GM18517 (cell line): ENCODE results near the gene ARFIP2.

ENCODE experiments used
- ATAC-seq: cut with Tn5 transposase; IDR thresholded peaks from one replicate; pipeline ENCODE4 v1.9.1; 2021; ENCODE audit warnings: mild to moderate bottlenecking, moderate library complexity; ENCODE audit not compliant: unreplicated experiment

ARFIP2 gene

GRCh38 chr11:6483015-6483414 is 1.9 kb upstream of the ARFIP2 start:
- ATAC-seq: no peak

DNA sequence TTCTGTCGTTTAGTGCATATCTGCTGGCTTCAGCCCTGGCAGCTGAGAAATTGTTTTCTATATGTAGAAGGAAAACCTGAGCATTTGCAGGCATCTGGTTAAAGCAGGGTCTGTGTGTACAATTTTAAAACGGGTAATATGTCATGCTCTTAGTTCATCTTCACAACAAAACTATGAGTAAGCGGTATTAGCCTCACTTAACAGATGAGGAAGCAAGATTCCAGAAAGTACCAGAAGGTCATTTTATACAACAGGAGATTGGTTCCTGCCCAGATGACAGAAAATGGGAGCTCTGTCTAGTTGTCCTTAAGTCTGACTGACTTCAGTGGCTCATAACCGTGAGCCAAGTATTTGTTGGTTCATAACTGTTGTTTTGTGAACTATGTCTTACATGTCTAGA is 1.3 kb upstream of the ARFIP2 start:
- ATAC-seq: no peak

DNA sequence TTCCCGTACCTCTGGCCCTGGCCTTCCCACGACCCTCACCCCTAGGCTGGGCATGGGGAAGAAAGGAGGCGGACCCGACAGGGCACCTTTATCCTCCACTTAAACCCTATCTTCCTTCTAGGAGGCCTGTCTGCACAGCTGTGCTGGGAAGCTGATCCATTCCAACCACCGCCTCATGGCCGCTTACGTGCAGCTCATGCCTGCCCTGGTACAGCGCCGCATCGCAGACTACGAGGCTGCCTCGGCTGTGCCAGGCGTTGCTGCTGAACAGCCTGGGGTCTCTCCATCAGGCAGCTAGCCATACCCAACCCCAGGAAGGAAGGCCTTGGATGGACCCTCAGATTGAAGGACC is 769 bp upstream of the ARFIP2 start:
- peak; percentile 3 for ATAC-seq

- no peak for ATAC-seq
These were observed 724 bp downstream of the ARFIP2 start for GRCh38 chr11:6480299-6480914.

- no peak for ATAC-seq
These were observed 4.6 kb downstream of the ARFIP2 start for GRCh38 chr11:6476571-6476970.

DNA sequence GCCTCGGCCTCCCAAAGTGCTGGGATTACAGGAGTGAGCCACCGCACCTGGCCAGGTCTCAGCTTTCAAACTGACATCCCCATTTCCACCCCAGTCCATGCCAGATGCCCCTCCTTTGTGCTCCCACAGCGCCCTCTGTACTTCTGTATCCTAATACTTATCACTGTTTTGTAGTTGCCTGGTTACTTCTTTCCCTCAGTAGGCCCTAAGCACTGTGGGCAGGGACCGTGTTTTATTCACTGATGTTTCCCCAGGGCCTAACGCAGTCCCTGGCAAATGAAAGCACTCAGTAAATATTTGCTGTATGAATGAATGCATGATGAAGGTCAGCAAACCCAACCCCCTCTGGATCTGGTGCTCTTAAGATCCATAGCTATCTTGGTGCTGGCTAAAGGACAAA is 5.2 kb downstream of the ARFIP2 start:
- no peak for ATAC-seq

DNA sequence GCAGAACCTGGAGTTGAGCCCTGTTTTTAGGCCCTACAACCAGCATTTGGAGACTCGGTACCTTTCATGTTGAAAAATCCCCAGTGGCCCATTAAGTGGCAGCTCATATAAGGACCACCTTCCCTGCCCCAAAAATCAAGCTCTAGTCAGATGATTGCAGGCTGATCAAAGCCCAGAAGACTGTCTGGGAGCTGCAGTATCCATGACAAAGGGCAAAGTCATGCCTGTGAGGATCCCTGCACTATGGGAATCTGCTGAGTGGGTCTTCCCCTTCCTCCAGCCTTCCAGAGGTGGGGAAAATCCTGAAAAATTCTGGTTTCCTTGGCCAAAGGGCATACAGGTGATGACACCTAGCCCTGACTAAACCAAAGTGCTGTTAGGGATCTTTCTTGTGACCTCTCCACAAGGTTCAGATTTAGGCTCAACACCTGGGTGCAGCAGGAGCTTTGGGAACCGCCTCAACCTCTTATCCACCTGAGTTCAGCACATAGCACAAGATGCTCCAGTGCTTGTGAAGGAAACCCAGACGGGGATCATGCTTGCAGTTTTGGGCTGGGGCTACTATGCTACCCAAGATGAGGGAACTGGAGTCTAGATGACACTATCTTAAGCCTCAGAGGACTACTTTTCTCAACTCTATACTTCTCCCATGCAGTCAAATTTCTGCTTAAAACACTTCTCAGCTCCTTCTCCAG is 6.2 kb downstream of the ARFIP2 start:
- no peak for ATAC-seq

GRCh38 chr11:6474413-6474792 is 6.7 kb downstream of the ARFIP2 start:
- ATAC-seq: no peak

DNA sequence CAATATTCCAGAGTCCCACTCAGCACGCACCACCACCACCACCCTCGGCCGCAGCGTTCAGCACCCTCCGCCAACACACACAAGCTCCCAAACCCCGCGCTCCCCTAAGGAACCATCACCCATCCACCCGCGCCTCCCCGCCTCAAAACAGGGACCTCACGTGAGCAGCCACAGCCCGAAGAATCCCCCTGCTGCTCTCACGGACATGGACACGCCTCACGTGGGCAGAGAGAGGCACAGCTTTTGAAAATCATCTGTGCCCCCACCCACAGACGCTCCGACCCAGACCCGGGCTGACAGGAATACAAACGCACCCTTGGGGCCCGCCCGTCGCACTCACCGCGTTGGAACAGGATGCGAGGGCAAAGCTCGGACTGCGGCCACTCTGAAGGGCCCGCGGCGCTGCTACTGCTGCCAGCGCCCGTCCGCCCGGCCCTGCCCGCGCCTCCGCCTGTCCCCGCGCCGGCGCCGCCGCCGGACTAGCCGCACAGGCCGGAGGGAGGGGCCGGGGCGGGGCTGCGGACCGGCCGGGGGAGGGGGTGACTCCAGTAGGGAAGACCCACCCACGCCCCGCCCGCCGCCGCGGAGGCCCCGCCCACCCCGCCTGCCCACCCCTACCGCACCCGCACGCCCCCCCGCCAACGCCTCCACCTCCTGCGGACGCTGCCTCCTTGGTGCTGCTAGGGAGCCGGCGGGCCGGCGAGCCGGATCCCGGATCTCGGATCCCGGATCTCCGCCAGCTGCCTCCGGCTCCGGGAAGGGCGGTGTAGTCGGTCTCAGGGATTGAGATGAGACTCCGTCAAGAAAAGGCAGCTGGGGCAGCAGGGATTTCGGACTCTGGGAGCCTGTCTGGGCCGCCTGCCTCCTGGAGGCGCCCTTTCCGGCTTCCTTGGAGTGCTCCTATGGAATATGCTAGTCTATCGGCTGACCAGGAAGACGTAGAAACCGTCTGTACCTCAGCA is 7.4 kb downstream of the ARFIP2 start, which contains the start of gene TRIM3:
TSS of gene TRIM3 (minus strand) at position 491 of the 962 bp plus-strand sequence. CDS start 8,246 bp downstream, outside the sequence.
- peak; percentile 46 for ATAC-seq

- ATAC-seq: no peak
These were observed 8.2 kb downstream of the ARFIP2 start for GRCh38 chr11:6472934-6473333.

- no peak for ATAC-seq
These were observed 11.5 kb downstream of the ARFIP2 start for GRCh38 chr11:6469599-6469998.

- ATAC-seq: peak; percentile 67
These were observed 12.2 kb downstream of the ARFIP2 start for GRCh38 chr11:6468712-6469495.

- ATAC-seq: no peak
These were observed 22.1 kb downstream of the ARFIP2 start for GRCh38 chr11:6459099-6459450.

DNA sequence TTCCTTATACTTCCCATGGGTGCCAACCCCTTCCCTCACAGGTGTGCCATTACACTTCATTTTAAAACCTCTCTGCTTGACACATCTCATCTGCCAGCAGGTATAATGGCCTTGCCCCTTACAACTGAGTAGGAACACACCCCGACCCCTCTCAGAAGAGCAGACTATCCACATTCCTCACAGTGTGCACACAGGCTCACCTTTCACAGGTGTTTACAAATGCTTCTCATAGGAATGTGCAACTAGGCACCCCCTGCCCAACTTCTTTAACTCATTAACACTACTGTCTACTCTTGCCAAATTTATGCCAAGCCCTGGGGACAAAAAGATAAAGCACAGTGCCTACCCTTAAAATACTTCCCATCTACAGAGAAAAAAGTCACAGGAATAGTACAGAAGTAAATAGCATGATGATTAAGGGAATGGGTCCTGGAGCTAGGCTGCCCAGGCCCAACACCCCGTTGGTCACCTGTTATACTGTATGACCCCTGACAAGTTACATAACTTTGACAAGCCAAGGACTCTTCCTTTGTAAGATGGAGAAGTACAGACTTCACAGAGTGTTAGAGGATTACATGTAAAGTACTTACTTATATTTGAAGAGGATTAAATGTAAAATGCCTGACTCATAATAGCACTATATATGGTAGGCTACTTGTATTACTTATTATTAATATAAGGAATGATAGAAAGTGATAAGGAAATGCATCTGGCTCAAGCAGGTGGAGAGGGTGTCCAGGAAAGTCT is 22.6 kb downstream of the ARFIP2 start:
- ATAC-seq: no peak

GRCh38 chr11:6457581-6458320 is 23.4 kb downstream of the ARFIP2 start:
- ATAC-seq: no peak

DNA sequence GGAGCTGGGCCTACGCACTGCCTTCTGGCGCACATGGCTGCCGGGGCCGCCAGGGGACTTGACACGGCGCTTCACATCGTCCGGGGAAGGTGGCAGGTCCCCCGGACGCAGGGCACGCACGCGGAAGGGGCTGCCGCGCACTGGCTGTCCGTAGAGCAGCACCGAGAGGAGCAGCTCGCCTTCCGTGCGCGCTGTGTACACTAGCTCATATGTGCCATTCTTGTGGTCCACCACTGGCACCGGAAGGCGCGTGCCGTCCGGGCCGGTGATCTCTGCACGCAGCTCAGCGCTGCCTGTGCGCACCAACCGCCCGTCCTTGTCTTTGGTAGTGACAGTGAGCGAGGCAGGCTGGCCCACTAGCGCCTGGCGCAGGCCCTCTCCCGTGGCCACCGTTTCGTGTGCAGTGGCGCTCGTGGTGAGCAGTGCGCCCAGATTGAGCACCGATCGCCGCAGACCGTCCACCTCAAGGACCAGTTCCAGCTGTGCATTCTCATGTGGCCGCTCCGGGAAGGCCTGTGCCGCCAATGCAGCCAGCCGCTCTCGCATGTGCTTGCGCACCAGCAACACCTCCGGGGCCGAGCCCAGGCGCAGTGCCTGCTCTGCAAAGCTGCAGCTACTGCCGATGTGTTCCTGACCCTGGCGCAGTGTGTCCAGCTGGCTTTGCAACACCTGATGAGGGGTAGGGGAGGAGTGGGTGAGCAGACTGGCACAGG is 24.6 kb downstream of the ARFIP2 start:
- no peak for ATAC-seq

DNA sequence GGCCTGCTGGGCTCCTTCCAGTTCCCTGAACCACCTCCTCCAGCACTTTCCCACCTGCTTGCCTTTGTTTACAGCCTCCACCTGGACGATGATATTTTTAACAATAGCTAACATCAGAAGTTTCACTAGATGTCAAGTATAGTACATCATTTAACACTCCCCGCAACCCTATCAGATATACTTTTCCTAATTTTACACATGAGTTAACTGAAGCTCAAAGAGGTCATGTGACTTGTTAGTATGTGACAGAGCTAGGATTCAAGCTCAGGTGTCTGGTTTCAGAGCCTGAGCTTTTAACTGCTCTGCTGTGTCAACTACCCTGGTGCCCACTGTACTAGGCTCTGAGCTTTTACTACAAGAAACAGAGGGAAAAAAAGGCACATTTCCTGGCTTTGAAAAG is 26.1 kb downstream of the ARFIP2 start:
- ATAC-seq: no peak

- ATAC-seq: no peak
These were observed 28.0 kb downstream of the ARFIP2 start for GRCh38 chr11:6453152-6453551.

- no peak for ATAC-seq
These were observed 28.9 kb downstream of the ARFIP2 start for GRCh38 chr11:6452219-6452618.
